Measurements from ENCODE around the gene PRKD1.

DNA sequence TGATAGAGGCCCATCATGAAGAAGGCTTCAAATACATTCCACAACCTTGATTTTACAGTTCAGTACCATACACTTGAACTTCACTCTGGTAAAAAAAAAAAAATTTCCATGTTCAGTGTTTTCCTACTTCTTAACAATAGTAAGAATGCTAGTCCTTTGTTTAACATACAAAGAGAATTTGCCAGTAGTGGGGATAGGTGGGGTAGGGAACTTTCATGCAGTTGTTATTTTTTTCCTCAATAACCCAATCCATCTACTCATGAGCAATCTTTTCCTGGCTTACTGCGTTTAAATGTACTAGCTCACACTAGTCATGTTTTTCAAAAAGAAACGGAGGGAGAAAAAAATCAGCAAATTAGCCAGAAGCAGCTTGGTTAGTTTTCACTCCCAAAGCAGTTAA lies 206.1 kb downstream of the PRKD1 start:
- TF ChIP-seq, protein P1, sequence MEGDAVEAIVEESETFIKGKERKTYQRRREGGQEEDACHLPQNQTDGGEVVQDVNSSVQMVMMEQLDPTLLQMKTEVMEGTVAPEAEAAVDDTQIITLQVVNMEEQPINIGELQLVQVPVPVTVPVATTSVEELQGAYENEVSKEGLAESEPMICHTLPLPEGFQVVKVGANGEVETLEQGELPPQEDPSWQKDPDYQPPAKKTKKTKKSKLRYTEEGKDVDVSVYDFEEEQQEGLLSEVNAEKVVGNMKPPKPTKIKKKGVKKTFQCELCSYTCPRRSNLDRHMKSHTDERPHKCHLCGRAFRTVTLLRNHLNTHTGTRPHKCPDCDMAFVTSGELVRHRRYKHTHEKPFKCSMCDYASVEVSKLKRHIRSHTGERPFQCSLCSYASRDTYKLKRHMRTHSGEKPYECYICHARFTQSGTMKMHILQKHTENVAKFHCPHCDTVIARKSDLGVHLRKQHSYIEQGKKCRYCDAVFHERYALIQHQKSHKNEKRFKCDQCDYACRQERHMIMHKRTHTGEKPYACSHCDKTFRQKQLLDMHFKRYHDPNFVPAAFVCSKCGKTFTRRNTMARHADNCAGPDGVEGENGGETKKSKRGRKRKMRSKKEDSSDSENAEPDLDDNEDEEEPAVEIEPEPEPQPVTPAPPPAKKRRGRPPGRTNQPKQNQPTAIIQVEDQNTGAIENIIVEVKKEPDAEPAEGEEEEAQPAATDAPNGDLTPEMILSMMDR (IDR thresholded peaks at IDR 0.05), result no peak
- no peak for TF ChIP-seq EP300 (IDR thresholded peaks at IDR 0.05; ENCODE audit: low read depth)
